ENCODE results near the gene IGLL1. TPM values are rescaled to one million over a fixed set of nuclear protein-coding genes. Genes with fewer than 3 reads are reported as not detected.
A peak's percentile ranks its signal among the peaks of the same experiment; 100 is the strongest.

The IGLL1 gene
- total RNA-seq, 1 donor from 2014 or later: not detected

GRCh38 chr22:23571486-23571885 is 8.6 kb downstream of the IGLL1 start:
- no peak for DNase-seq (ENCODE audit: low spot score)
- no peaks in the 10 kb centered on the region for H3K36me3 Mint-ChIP-seq
- H3K27me3 Mint-ChIP-seq (ENCODE audit: insufficient read depth, low read depth): peaks cover 12% of the 10 kb centered on the region
- TF ChIP-seq EZH2 (IDR thresholded peaks at IDR 0.05) (no peak), CTCF (IDR thresholded peaks at IDR 0.05) (no peak), EZH2phosphoT487 (IDR thresholded peaks at IDR 0.05) (no peak)
- H2AFZ ChIP-seq (replicated peaks): no peak overlapping the region
- H4K20me1 ChIP-seq (ENCODE audit: low read depth): no peaks in the 10 kb centered on the region
- H3K4me2 ChIP-seq: no peak overlapping the region
- H3K4me1 ChIP-seq: no peaks in the 10 kb centered on the region
- peaks cover 26% of the 10 kb centered on the region for H3K27me3 ChIP-seq
- H3K4me3 ChIP-seq: no peak overlapping the region
- no peaks in the 10 kb centered on the region for H3K9me3 ChIP-seq (ENCODE audit: low read depth)
- H3K79me2 ChIP-seq (ENCODE audit: low read depth): no peaks in the 10 kb centered on the region
- no peak overlapping the region for H3K27ac Mint-ChIP-seq
- no peaks in the 10 kb centered on the region for H3F3A ChIP-seq (ENCODE audit: low read depth)
- no peak overlapping the region for H3K9ac ChIP-seq
- no peak overlapping the region for H3K4me3 Mint-ChIP-seq
- peaks cover 2% of the 10 kb centered on the region for H3K9me3 Mint-ChIP-seq
- H3K36me3 ChIP-seq: no peaks in the 10 kb centered on the region
- H3K27ac ChIP-seq: no peak overlapping the region
- peaks cover 19% of the 10 kb centered on the region for H3K4me1 Mint-ChIP-seq

- no peak overlapping the region for H3K9ac ChIP-seq
- Mint-ChIP-seq H3K4me3 (no peak overlapping the region), H3K36me3 (no peaks in the 10 kb centered on the region), H3K4me1 (peaks cover 18% of the 10 kb centered on the region), H3K27ac (no peak overlapping the region), H3K27me3 (ENCODE audit: insufficient read depth, low read depth) (peaks cover 8% of the 10 kb centered on the region), H3K9me3 (peaks cover 2% of the 10 kb centered on the region)
- H3K27me3 ChIP-seq: peaks cover 34% of the 10 kb centered on the region
- H3K4me1 ChIP-seq: peaks cover under 1% of the 10 kb centered on the region
- H3K9me3 ChIP-seq (ENCODE audit: low read depth): no peaks in the 10 kb centered on the region
- no peak overlapping the region for H3K27ac ChIP-seq
- no peak overlapping the region for H2AFZ ChIP-seq (replicated peaks)
- H4K20me1 ChIP-seq (ENCODE audit: low read depth): no peaks in the 10 kb centered on the region
- H3K4me2 ChIP-seq: no peak overlapping the region
- peaks cover 5% of the 10 kb centered on the region for H3F3A ChIP-seq (ENCODE audit: low read depth)
- TF ChIP-seq EZH2phosphoT487 (IDR thresholded peaks at IDR 0.05) (no peak), EZH2 (IDR thresholded peaks at IDR 0.05) (no peak), CTCF (IDR thresholded peaks at IDR 0.05) (no peak)
- no peaks in the 10 kb centered on the region for H3K79me2 ChIP-seq (ENCODE audit: low read depth)
- H3K4me3 ChIP-seq: no peak overlapping the region
- DNase-seq (ENCODE audit: low spot score): no peak
- no peaks in the 10 kb centered on the region for H3K36me3 ChIP-seq
These were observed 9.4 kb downstream of the IGLL1 start for GRCh38 chr22:23570681-23571080.

- Mint-ChIP-seq H3K4me1 (peaks cover 23% of the 10 kb centered on the region), H3K9me3 (peaks cover 2% of the 10 kb centered on the region), H3K27me3 (ENCODE audit: insufficient read depth, low read depth) (peaks cover 11% of the 10 kb centered on the region), H3K4me3 (peak overlapping the region; percentile 48), H3K27ac (peak overlapping the region; percentile 74), H3K36me3 (no peaks in the 10 kb centered on the region)
- Histone ChIP-seq H2AFZ (replicated peaks) (no peak overlapping the region), H3F3A (ENCODE audit: low read depth) (peaks cover 12% of the 10 kb centered on the region), H3K27me3 (peaks cover 44% of the 10 kb centered on the region), H3K79me2 (ENCODE audit: low read depth) (no peaks in the 10 kb centered on the region), H3K4me1 (peaks cover 3% of the 10 kb centered on the region), H3K4me2 (no peak overlapping the region), H4K20me1 (ENCODE audit: low read depth) (no peaks in the 10 kb centered on the region), H3K36me3 (no peaks in the 10 kb centered on the region), H3K27ac (no peak overlapping the region), H3K9me3 (ENCODE audit: low read depth) (no peaks in the 10 kb centered on the region), H3K9ac (no peak overlapping the region), H3K4me3 (no peak overlapping the region)
- DNase-seq (ENCODE audit: low spot score): no peak
- TF ChIP-seq CTCF (IDR thresholded peaks at IDR 0.05): no peak
- TF ChIP-seq EZH2phosphoT487 (IDR thresholded peaks at IDR 0.05): no peak
- TF ChIP-seq EZH2 (IDR thresholded peaks at IDR 0.05): no peak
These were observed 10.4 kb downstream of the IGLL1 start for GRCh38 chr22:23569716-23570115.

Measured in neural progenitor cell (in vitro differentiated cells).